Measurements from ENCODE around the gene GUSB. TPM values are rescaled to one million over a fixed set of nuclear protein-coding genes. Genes with fewer than 3 reads are reported as not detected.
"Not testable (repeated sequence)": the region's sequence is repeated elsewhere in the genome, so short reads cannot be mapped to it uniquely, and the experiment has no call there.

The GUSB gene
- 10 to 100 TPM; 39.8 to 68.4 TPM for total RNA-seq
- polyA plus RNA-seq: 10 to 100 TPM; 50.8 to 60.0 TPM
- long read RNA-seq, donor 1, partial matches to known transcripts: 58 of 73 reads
- long read RNA-seq, donor 1, other reads (novel, unspliced or antisense): 12 of 73 reads
- long read RNA-seq, donor 2, partial matches to known transcripts: 26 of 27 reads
- long read RNA-seq, donor 2, other reads (novel, unspliced or antisense): 0 of 27 reads
- long read RNA-seq, donor 3, transcript GUSB-201 (12 exons, 2,300 nt): major isoform, 5 of 38 reads
- long read RNA-seq, donor 3, partial matches to known transcripts: 33 of 38 reads
- long read RNA-seq, donor 3, other reads (novel, unspliced or antisense): 0 of 38 reads
- long read RNA-seq, donor 4, partial matches to known transcripts: 18 of 19 reads
- long read RNA-seq, donor 4, other reads (novel, unspliced or antisense): 0 of 19 reads
- long read RNA-seq, donor 5, transcript GUSB-201 (12 exons, 2,300 nt): major isoform, 5 of 63 reads
- long read RNA-seq, donor 5, partial matches to known transcripts: 50 of 63 reads
- long read RNA-seq, donor 5, other reads (novel, unspliced or antisense): 8 of 63 reads

DNA sequence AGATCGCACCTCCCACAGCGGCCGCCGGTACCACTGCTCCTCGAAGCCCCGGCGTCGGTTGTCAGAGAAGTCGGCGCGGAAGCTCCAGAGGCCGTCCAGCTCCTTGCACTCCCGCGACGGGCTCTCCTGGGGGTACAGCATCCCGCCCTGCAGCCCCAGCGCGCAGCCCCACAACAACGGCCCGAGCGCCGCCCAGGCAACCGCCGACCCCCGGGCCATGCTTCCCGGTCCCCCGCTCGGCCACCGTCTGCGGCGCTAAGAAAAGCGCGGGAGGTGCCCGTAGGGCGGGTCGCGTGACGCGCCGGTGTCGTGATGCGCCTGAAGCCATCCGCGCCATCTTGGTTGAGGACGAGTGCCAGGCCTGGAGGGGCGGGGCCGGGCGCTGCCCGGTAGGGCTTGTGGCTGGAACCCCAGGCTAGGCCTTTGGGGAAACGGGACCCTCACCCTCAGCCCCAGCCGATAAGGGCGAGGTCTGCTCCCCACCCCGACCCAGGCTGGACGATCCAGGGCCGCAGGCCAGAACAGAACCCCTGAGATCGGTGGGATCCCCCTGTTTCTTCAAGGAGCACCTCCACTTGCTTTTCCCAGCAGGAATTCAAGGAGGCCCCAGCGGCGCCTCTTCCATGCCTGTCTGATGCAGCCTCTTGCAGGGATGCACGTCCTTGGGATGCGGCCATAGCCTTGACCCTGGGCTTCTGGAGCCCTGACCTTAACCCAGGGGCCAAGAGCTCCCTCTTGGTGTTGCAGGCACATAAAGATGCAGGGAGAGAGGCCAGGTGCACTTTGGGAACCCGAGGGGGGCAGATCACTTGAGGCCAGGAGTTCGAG, at the start of gene GUSB:
Gene GUSB, minus strand, starts transcription at position 249 of the 828 bp plus-strand sequence. Its CDS starts 30 bp downstream, at position 219.
- H3K9ac ChIP-seq (ENCODE audit: insufficient read depth in 1 of 2, low read length in 2 of 2): peak within 1 kb of the TSS; percentile 73 to 88
- H3K27ac ChIP-seq (ENCODE audit: low read depth in 1 of 2, low read length in 1 of 2): peak within 1 kb of the TSS; percentile 69 to 95
- peak; percentile 94 to 96 (median 94) for DNase-seq
- ATAC-seq (ENCODE audit: insufficient read depth, low FRiP score): peak; percentile 90
- H3K9me3 ChIP-seq (ENCODE audit: control insufficient read depth in 4 of 4, insufficient read depth in 3 of 4, low read length in 3 of 4): no peaks in the 10 kb centered on the region
- peak within 1 kb of the TSS; percentile 92 for H3K4me3 ChIP-seq
- TF ChIP-seq, protein P1, sequence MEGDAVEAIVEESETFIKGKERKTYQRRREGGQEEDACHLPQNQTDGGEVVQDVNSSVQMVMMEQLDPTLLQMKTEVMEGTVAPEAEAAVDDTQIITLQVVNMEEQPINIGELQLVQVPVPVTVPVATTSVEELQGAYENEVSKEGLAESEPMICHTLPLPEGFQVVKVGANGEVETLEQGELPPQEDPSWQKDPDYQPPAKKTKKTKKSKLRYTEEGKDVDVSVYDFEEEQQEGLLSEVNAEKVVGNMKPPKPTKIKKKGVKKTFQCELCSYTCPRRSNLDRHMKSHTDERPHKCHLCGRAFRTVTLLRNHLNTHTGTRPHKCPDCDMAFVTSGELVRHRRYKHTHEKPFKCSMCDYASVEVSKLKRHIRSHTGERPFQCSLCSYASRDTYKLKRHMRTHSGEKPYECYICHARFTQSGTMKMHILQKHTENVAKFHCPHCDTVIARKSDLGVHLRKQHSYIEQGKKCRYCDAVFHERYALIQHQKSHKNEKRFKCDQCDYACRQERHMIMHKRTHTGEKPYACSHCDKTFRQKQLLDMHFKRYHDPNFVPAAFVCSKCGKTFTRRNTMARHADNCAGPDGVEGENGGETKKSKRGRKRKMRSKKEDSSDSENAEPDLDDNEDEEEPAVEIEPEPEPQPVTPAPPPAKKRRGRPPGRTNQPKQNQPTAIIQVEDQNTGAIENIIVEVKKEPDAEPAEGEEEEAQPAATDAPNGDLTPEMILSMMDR (IDR thresholded peaks at IDR 0.05; ENCODE audit: control extremely low read depth, extremely low read depth): no peak
- WGBS, 2 donors: 4 to 6% methylated on average over 53 to 62 of the region's 62 CpGs
- peaks cover 0 to 15% (median 7%) of the 10 kb centered on the region in 5 donors for H3K4me1 ChIP-seq (ENCODE audit: control insufficient read depth in 5 of 5, insufficient read depth in 5 of 5, low read length in 5 of 5)
- peaks cover 0 to 12% (median 3%) of the 10 kb centered on the region in 4 donors for H3K36me3 ChIP-seq (ENCODE audit: control insufficient read depth in 4 of 4, insufficient read depth in 4 of 4, low read length in 4 of 4)
- H3K27me3 ChIP-seq (ENCODE audit: control insufficient read depth in 3 of 3, insufficient read depth in 3 of 3, low read length in 2 of 3): no peaks in the 10 kb centered on the region

DNA sequence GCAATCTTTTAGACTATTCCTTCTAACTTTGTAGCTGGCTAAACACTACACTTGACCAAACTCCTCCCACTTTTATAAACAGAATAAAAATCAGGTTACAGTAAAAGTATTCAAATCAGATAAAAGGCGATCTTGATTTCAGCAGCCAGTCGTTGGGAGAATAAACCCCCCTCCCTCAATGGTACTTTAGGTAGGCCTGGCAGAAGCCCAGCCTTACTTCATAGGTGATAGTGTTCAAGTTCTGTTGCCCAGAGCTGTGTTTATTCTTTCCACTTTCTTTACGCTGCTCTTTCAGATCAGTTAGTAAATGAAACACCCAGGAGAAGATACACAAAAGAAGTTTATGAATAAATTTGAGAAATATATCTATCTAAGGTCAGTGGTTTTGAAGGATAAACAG, 46.3 kb upstream of the GUSB start:
- 32 to 57% methylated on average over 3 of the region's 3 CpGs for WGBS, 2 donors
- peak in 1 of 3 donors; percentile 35 for DNase-seq
- not testable (repeated sequence) for H3K4me1 ChIP-seq (ENCODE audit: control insufficient read depth in 5 of 5, insufficient read depth in 5 of 5, low read length in 5 of 5); H3K36me3 ChIP-seq (ENCODE audit: control insufficient read depth in 4 of 4, insufficient read depth in 4 of 4, low read length in 4 of 4); H3K4me3 ChIP-seq; ATAC-seq (ENCODE audit: insufficient read depth, low FRiP score); H3K27me3 ChIP-seq (ENCODE audit: control insufficient read depth in 3 of 3, insufficient read depth in 3 of 3, low read length in 2 of 3); H3K9me3 ChIP-seq (ENCODE audit: control insufficient read depth in 4 of 4, insufficient read depth in 3 of 4, low read length in 3 of 4); H3K9ac ChIP-seq (ENCODE audit: insufficient read depth in 1 of 2, low read length in 2 of 2)
- H3K27ac ChIP-seq (ENCODE audit: low read depth in 1 of 2, low read length in 1 of 2): peak overlapping the region in 1 of 2 donors; percentile 67

DNA sequence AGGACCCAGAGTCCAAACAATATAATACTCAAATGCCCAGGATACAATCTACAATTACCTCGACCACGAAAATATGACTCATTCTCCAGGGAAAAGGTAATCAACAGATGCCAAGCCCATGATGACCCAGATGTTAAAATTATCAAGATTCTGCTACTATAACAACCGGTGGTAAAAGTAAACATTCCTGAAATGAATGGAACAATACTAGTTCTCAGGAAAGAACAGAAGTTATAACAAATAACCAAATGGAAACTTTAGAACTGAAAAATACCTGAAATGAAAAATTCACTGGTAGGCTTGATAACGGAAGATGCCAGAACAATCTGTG, 34.1 kb upstream of the GUSB start:
- WGBS, 2 donors: 46 to 64% methylated on average over 4 of the region's 4 CpGs
- DNase-seq (no peak), ATAC-seq (ENCODE audit: insufficient read depth, low FRiP score) (no peak)
- Histone ChIP-seq H3K27me3 (ENCODE audit: control insufficient read depth in 3 of 3, insufficient read depth in 3 of 3, low read length in 2 of 3) (no peaks in the 10 kb centered on the region), H3K9ac (ENCODE audit: insufficient read depth in 1 of 2, low read length in 2 of 2) (no peak overlapping the region), H3K9me3 (ENCODE audit: control insufficient read depth in 4 of 4, insufficient read depth in 3 of 4, low read length in 3 of 4) (no peaks in the 10 kb centered on the region), H3K4me3 (no peak overlapping the region), H3K27ac (ENCODE audit: low read depth in 1 of 2, low read length in 1 of 2) (no peak overlapping the region), H3K36me3 (ENCODE audit: control insufficient read depth in 4 of 4, insufficient read depth in 4 of 4, low read length in 4 of 4) (no peaks in the 10 kb centered on the region), H3K4me1 (ENCODE audit: control insufficient read depth in 5 of 5, insufficient read depth in 5 of 5, low read length in 5 of 5) (peaks cover 0 to 5% (median 0%) of the 10 kb centered on the region in 5 donors)
- TF ChIP-seq, protein P1 (IDR thresholded peaks at IDR 0.05; ENCODE audit: control extremely low read depth, extremely low read depth): no peak
